Upper lobe of right lung (tissue), 1 donor: Measurements from ENCODE around the gene TIFAB. TPM values are rescaled to one million over a fixed set of nuclear protein-coding genes. Genes with fewer than 3 reads are reported as not detected.

ENCODE experiments used
- ATAC-seq: fragments of 200-7000 bp; cut with Tn5 transposase; one replicate; pipeline ENCODE4 v1.9.1; 2020; ENCODE audit warnings: mild to moderate bottlenecking, moderate library complexity
- DNase-seq: peaks from one replicate; pipeline ENCODE4 v3.0.0-alpha.2; 2020
- H3K27ac ChIP-seq: fragments of 200-600 bp; one replicate; pipeline ENCODE4 v1.8.0; 2022
- H3K27me3 ChIP-seq: fragments of 200-600 bp; one replicate; pipeline ENCODE4 v1.8.0; 2022; ENCODE audit warnings: mild to moderate bottlenecking
- H3K36me3 ChIP-seq: fragments of 200-600 bp; one replicate; pipeline ENCODE4 v1.8.0; 2022
- H3K4me1 ChIP-seq: fragments of 200-600 bp; one replicate; pipeline ENCODE4 v1.8.0; 2022
- H3K4me3 ChIP-seq: fragments of 200-600 bp; one replicate; pipeline ENCODE4 v1.8.0; 2022; ENCODE audit warnings: mild to moderate bottlenecking
- H3K9me3 ChIP-seq: fragments of 200-600 bp; one replicate; pipeline ENCODE4 v1.8.0; 2022
- intact Hi-C: fragments of 100-400 bp; cut with DNase I; formaldehyde crosslinking; loops from one replicate; pipeline ENCODE4 v1.11.0; 2022
- total RNA-seq: library from RNA; stranded (reverse); fragmentation: NEBNext Ultra II Directional; extraction: Animal tissue kit (Norgen Biotek cat#: 25700); gene quantifications from one replicate; pipeline ENCODE4 v1.2.1, GENCODE V29; 2021
- TF ChIP-seq, protein P1 (sequence below): fragments of 200-600 bp; IDR thresholded peaks from one replicate; pipeline ENCODE4 v1.8.0; 2022; ENCODE audit warnings: antibody characterized with exemption
- donor health status: DM: no; HTN: yes; CAD: no; lungs with severe emphysema.

The TIFAB gene
- total RNA-seq, 1 donor from 2014 or later: 0.43 TPM

DNA sequence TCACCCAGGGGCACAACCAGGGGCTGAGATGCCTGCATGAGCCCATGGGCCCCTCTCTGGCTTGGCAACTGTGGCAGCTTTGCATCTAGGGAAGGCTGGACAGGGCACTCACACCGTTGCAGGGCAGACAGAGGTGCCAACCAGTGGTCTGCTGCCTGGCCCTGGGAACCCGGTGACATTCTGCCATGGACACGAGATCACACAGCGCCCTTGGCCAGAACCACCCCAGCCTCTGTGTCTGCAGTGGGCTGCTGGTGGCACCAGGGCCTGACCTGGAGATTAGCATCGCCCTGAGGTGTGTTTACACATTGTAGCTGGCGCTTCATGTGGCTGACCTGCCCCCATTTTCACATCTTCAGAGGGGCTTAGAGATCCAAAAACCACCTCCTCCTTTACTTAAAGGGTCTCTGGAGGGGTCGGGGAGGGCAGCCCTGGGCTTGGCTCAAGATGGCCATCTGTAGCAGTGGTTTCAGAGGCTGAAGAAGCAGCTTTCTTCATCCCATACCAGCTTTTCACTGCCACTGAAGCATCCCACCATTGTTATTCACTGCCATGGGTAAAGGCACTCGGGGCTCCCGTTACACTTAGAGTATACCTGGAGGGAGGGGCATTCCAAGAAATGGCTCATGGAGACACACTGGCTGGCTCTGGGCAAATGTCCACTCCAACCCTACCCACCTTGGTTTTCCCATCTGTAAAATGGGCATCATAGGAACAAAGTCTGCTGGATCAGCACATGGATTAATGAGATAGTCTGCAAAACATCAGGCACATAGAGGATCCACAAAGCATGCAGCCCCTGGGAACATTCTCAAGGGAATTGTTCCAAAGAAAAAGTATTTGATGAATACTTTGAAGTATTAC is 16.5 kb downstream of the TIFAB start:
- H3K4me3 ChIP-seq: no peak overlapping the region
- H3K4me1 ChIP-seq: peaks cover 38% of the 10 kb centered on the region
- DNase-seq (no peak), ATAC-seq (no peak)
- intact Hi-C loops: no loop called here
- H3K27me3 ChIP-seq: peaks cover 6% of the 10 kb centered on the region
- TF ChIP-seq, protein P1, sequence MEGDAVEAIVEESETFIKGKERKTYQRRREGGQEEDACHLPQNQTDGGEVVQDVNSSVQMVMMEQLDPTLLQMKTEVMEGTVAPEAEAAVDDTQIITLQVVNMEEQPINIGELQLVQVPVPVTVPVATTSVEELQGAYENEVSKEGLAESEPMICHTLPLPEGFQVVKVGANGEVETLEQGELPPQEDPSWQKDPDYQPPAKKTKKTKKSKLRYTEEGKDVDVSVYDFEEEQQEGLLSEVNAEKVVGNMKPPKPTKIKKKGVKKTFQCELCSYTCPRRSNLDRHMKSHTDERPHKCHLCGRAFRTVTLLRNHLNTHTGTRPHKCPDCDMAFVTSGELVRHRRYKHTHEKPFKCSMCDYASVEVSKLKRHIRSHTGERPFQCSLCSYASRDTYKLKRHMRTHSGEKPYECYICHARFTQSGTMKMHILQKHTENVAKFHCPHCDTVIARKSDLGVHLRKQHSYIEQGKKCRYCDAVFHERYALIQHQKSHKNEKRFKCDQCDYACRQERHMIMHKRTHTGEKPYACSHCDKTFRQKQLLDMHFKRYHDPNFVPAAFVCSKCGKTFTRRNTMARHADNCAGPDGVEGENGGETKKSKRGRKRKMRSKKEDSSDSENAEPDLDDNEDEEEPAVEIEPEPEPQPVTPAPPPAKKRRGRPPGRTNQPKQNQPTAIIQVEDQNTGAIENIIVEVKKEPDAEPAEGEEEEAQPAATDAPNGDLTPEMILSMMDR: no peak
- H3K9me3 ChIP-seq: no peaks in the 10 kb centered on the region
- no peak overlapping the region for H3K27ac ChIP-seq
- no peaks in the 10 kb centered on the region for H3K36me3 ChIP-seq

DNA sequence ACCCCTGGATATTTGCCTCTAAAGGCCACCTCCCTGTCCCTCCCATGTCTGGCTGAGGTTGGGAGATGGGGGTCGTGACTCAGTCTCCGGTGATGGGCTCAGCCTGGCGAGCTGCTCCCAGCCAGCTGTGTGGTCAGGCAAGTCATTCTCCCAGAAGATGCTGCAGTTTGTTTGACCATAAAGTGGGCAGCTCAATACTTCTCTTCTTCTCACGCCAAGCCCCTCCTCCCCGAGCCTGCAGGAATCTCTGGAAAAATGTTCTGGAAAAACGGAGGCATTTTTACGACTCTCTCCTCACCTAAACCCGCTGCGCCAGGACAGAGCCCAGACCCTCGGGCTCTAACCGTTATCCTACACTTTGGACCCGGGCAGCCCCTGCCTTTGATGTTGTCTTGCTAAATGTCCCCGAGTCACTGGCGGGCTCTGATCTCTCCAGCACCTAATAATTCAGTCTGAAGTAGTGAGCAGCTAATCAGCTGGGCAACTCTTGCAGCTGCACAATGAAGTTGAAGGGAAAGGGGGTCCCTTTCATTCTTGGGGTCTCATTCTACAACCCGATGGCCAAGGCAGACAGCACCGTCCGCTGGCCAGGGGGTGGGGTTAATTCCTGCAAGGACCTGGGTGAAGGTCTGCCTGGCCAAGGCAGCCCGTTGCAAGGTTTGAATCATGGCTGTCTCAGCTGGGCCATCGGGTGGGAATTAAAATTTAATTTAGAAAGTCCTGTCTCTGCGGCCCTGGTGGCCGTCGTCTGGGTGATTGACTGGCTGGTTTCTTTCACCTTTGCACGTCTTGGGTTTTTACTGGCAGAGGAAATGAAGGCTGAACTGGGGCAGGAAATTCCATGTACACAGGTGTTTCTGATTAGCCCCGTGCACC is 17.3 kb downstream of the TIFAB start:
- Histone ChIP-seq H3K4me1 (peaks cover 35% of the 10 kb centered on the region), H3K9me3 (no peaks in the 10 kb centered on the region), H3K36me3 (no peaks in the 10 kb centered on the region), H3K27me3 (peaks cover 6% of the 10 kb centered on the region), H3K27ac (no peak overlapping the region), H3K4me3 (no peak overlapping the region)
- intact Hi-C loops: no loop called here
- DNase-seq (no peak), ATAC-seq (no peak)
- TF ChIP-seq, protein P1: no peak

DNA sequence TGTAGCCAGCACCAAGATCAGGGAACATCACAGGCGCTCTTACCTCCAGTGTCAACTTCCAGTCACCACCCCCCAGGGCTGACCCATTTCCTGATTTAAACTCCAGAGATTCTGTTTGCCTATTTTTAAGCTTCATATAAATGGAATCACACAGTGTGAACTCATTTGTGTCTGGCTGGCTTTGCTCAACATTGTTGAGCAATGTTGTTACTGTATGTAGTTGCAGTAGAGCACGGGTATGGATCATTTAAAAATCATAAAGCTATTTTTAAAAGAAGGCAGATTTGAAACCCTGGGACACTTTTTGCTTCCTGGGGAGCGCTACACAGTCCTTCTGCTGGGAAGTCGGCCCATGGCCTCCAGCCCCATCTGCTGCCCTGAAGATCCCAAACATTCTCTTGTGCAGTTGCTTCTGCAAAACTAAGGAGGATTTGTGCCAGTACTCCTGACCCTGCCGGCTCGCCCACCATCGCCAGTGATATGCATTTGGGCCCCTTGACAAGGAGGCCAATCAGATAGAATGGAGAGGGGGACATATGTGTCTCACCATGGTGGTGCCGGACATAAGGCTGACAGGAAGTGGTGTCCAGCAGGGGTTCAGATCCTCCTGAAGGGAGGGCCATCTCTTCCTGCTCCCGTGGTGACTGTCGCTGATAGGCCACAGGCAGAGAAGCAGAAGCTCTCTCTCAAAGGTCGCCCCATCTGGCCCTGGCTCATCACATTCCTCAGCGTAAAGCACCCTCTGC is 18.3 kb downstream of the TIFAB start:
- Histone ChIP-seq H3K4me3 (no peak overlapping the region), H3K36me3 (no peaks in the 10 kb centered on the region), H3K9me3 (peaks cover under 1% of the 10 kb centered on the region), H3K4me1 (peaks cover 33% of the 10 kb centered on the region), H3K27ac (no peak overlapping the region), H3K27me3 (peaks cover 6% of the 10 kb centered on the region)
- peak; percentile 75 for ATAC-seq
- intact Hi-C loops: no loop called here
- DNase-seq: no peak
- TF ChIP-seq, protein P1: no peak

DNA sequence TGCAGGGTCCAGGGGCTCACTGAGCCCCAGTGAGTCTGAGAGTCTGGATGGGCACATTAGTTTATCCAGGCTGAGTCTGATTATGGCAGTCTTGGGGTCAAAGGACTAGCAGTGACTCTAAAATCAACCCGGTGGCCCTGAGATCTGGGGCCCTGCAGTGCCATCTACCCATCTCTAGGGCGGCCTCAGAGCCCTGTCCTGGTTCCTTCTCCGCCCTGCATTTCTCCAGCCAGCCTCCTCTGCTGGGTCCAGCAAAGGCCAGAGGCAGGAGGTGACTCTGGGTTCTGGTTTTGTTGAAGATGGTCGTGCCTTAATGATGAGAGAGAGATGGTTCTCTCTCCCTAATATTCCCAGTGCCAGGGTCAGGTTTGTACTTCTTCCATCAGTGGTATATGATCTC is 20.0 kb downstream of the TIFAB start:
- intact Hi-C loops: no loop called here
- H3K27me3 ChIP-seq: peaks cover 6% of the 10 kb centered on the region
- no peak overlapping the region for H3K4me3 ChIP-seq
- H3K36me3 ChIP-seq: no peaks in the 10 kb centered on the region
- peaks cover 21% of the 10 kb centered on the region for H3K4me1 ChIP-seq
- H3K9me3 ChIP-seq: peaks cover 6% of the 10 kb centered on the region
- ATAC-seq: no peak
- no peak overlapping the region for H3K27ac ChIP-seq
- TF ChIP-seq, protein P1: no peak
- DNase-seq: no peak

DNA sequence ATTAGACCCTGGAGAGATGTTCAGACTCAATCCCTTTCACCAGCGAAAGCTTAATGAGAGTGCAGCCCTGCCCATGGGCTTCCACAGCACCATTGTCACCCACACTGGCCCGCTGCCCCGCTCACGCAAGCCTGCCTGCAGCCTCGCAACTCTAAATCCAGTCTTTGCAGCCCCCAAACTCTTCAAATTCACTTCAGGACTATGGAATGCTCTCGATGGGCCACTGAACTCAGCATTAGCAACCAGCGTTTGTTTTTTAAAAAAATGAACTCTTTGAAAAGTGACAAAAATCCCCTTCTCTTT is 22.1 kb downstream of the TIFAB start:
- Histone ChIP-seq H3K4me1 (peaks cover 12% of the 10 kb centered on the region), H3K27ac (no peak overlapping the region), H3K4me3 (no peak overlapping the region), H3K9me3 (peaks cover 6% of the 10 kb centered on the region), H3K27me3 (no peaks in the 10 kb centered on the region), H3K36me3 (no peaks in the 10 kb centered on the region)
- TF ChIP-seq, protein P1: no peak
- no peak for DNase-seq
- no peak for ATAC-seq
- intact Hi-C loops: no loop called here
